HUES6 (cell line): Measurements from ENCODE around the gene CDC14B.
"Not testable (repeated sequence)": the region's sequence is repeated elsewhere in the genome, so short reads cannot be mapped to it uniquely, and the experiment has no call there.

Source experiments
- H3K27ac ChIP-seq: 2 replicates; pipeline ENCODE4 v1.7.0; 2013; ENCODE audit warnings: low read depth, mild to moderate bottlenecking, low read length, inconsistent platforms
- H3K27me3 ChIP-seq: 2 replicates; pipeline ENCODE4 v1.6.1; 2013; ENCODE audit warnings: low read length; ENCODE audit not compliant: control insufficient read depth, insufficient read depth
- H3K36me3 ChIP-seq: 2 replicates; pipeline ENCODE4 v1.6.1; 2013; ENCODE audit warnings: low read length; ENCODE audit not compliant: control insufficient read depth, insufficient read depth
- H3K4me1 ChIP-seq: 2 replicates; pipeline ENCODE4 v1.6.1; 2013; ENCODE audit warnings: low read length; ENCODE audit not compliant: control insufficient read depth, insufficient read depth
- H3K4me3 ChIP-seq: 2 replicates; pipeline ENCODE4 v1.5.1; 2013; ENCODE audit warnings: low read depth, low read length
- H3K9ac ChIP-seq: one replicate; pipeline ENCODE4 v1.6.1; 2013; ENCODE audit warnings: mild to moderate bottlenecking, low read length
- H3K9me3 ChIP-seq: 2 replicates; pipeline ENCODE4 v1.6.1; 2013; ENCODE audit warnings: low read depth, low read length; ENCODE audit not compliant: control insufficient read depth, insufficient read depth

Gene CDC14B

GRCh38 chr9:96557921-96558320 lies 61.7 kb downstream of the CDC14B start:
- no peaks in the 10 kb centered on the region for H3K9me3 ChIP-seq
- no peak overlapping the region for H3K27ac ChIP-seq
- H3K9ac ChIP-seq = no peak overlapping the region
- H3K4me3 ChIP-seq = no peak overlapping the region
- H3K4me1 ChIP-seq = peaks cover 27% of the 10 kb centered on the region
- H3K36me3 ChIP-seq = peaks cover 9% of the 10 kb centered on the region
- H3K27me3 ChIP-seq = no peaks in the 10 kb centered on the region

- H3K4me3 ChIP-seq = no peak overlapping the region
These were observed 62.8 kb downstream of the CDC14B start for GRCh38 chr9:96556701-96557461.

GRCh38 chr9:96555567-96556386 lies 63.9 kb downstream of the CDC14B start:
- Histone ChIP-seq H3K27ac (no peak overlapping the region), H3K4me1 (peaks cover 27% of the 10 kb centered on the region), H3K4me3 (no peak overlapping the region), H3K36me3 (0 out of 2 replicates have a peak, but pooled peaks cover 4% of the 10 kb centered on the region), H3K9me3 (no peaks in the 10 kb centered on the region), H3K9ac (no peak overlapping the region), H3K27me3 (no peaks in the 10 kb centered on the region)

More at GRCh38 chr9:96556701-96557461, 62.8 kb downstream of the CDC14B start:
- Histone ChIP-seq H3K27me3 (no peaks in the 10 kb centered on the region), H3K4me1 (peaks cover 27% of the 10 kb centered on the region), H3K27ac (no peak overlapping the region), H3K9ac (no peak overlapping the region), H3K36me3 (peaks cover 3% of the 10 kb centered on the region), H3K9me3 (no peaks in the 10 kb centered on the region)

DNA sequence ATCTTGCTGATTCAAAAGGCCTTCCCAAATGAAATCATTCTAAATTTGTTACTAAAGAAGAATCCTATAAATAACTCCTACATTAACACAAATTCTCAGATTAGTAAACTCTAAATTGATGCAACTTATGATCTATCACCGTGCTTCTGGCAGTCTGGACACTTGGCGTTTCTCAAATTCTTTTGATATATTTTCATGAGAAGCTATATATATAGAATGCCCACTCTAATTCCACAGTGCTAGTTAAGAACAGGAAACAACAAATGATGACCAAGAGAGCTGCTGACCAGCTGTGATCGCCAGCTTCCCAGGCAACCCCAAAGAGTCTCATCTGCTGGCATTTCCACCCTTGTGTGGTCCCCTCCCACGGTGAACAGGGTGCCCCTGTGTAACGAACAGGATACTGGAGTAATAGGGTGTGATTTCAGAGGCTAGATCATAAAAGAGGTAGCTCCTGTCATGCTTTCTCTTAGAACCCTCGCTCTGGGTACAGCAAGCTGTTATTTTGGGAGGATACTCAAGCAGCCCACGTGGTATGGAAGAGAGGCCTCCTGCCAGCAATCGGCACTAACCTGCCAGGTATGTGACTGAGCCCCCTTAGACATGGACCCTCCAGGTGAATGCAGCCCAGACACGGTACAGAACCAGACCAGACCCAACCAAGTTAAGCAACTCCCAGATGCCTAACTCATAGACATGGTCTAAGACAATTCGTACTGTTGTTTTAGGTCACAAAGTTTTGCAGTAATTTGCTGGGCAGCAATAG lies 64.7 kb downstream of the CDC14B start:
- H3K4me1 ChIP-seq = peaks cover 27% of the 10 kb centered on the region

GRCh38 chr9:96554326-96554725 lies 65.3 kb downstream of the CDC14B start:
- no peaks in the 10 kb centered on the region for H3K27me3 ChIP-seq
- no peak overlapping the region for H3K9ac ChIP-seq
- H3K4me3 ChIP-seq = no peak overlapping the region
- peaks cover 4% of the 10 kb centered on the region; the same call in 1 of the 2 replicates for H3K36me3 ChIP-seq
- no peaks in the 10 kb centered on the region for H3K9me3 ChIP-seq
- peaks cover 27% of the 10 kb centered on the region for H3K4me1 ChIP-seq
- no peak overlapping the region for H3K27ac ChIP-seq

More for the DNA sequence above, 64.7 kb downstream of the CDC14B start:
- no peak overlapping the region for H3K4me3 ChIP-seq
- no peaks in the 10 kb centered on the region for H3K9me3 ChIP-seq
- no peak overlapping the region for H3K9ac ChIP-seq
- no peak overlapping the region for H3K27ac ChIP-seq
- H3K36me3 ChIP-seq = 0 out of 2 replicates have a peak, but pooled peaks cover 4% of the 10 kb centered on the region
- no peaks in the 10 kb centered on the region for H3K27me3 ChIP-seq

- H3K9me3 ChIP-seq = no peaks in the 10 kb centered on the region
- H3K27me3 ChIP-seq = no peaks in the 10 kb centered on the region
- H3K4me1 ChIP-seq = peaks cover 16% of the 10 kb centered on the region; the same call in 1 of the 2 replicates
- peaks cover 4% of the 10 kb centered on the region; the same call in 1 of the 2 replicates for H3K36me3 ChIP-seq
- H3K9ac ChIP-seq = no peak overlapping the region
- H3K4me3 ChIP-seq = no peak overlapping the region
- no peak overlapping the region for H3K27ac ChIP-seq
These were observed 66.6 kb downstream of the CDC14B start for GRCh38 chr9:96553070-96553469.

- Histone ChIP-seq H3K36me3 (peaks cover 4% of the 10 kb centered on the region; the same call in 1 of the 2 replicates), H3K4me1 (0 out of 2 replicates have a peak, but pooled peaks cover 4% of the 10 kb centered on the region), H3K9me3 (no peaks in the 10 kb centered on the region), H3K27me3 (no peaks in the 10 kb centered on the region), H3K9ac (no peak overlapping the region), H3K27ac (no peak overlapping the region), H3K4me3 (no peak overlapping the region)
These were observed 68.2 kb downstream of the CDC14B start for GRCh38 chr9:96551403-96551802.

GRCh38 chr9:96550659-96551058 lies 69.0 kb downstream of the CDC14B start:
- H3K27me3 ChIP-seq = no peaks in the 10 kb centered on the region
- H3K9ac ChIP-seq = no peak overlapping the region

DNA sequence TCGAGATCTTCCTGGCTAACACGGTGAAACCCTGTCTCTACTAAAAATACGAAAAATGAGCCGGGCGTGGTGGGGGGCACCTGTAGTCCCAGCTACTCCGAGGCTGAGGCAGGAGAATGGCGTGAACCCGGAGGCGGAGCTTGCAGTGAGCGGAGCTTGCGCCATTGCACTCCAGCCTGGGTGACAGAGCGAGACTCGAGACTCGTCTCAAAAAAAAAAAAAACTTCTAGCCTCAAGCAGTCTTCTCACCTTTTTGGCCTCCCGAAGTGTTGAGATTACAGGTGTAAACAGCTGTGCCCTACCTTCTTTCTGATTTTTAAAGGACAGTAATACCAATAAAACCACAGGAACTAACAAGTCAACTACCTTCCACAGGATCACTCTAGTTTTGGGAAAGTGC lies 76.5 kb downstream of the CDC14B start:
- H3K27me3 ChIP-seq, H3K4me3 ChIP-seq, H3K27ac ChIP-seq, H3K4me1 ChIP-seq, H3K9ac ChIP-seq, H3K9me3 ChIP-seq: not testable (repeated sequence)
- H3K36me3 ChIP-seq = peaks cover 21% of the 10 kb centered on the region

More at GRCh38 chr9:96550659-96551058, 69.0 kb downstream of the CDC14B start:
- Histone ChIP-seq H3K36me3 (peaks cover 6% of the 10 kb centered on the region; the same call in 1 of the 2 replicates), H3K9me3 (no peaks in the 10 kb centered on the region), H3K4me1 (no peaks in the 10 kb centered on the region), H3K27ac (no peak overlapping the region), H3K4me3 (no peak overlapping the region)

GRCh38 chr9:96540106-96540505 lies 79.5 kb downstream of the CDC14B start:
- H3K36me3 ChIP-seq = peaks cover 30% of the 10 kb centered on the region
- H3K27ac ChIP-seq = no peak overlapping the region
- H3K27me3 ChIP-seq = no peaks in the 10 kb centered on the region
- no peak overlapping the region for H3K4me3 ChIP-seq
- H3K9me3 ChIP-seq = no peaks in the 10 kb centered on the region
- H3K9ac ChIP-seq = no peak overlapping the region
- H3K4me1 ChIP-seq = peaks cover 4% of the 10 kb centered on the region; the same call in 1 of the 2 replicates
